HG03460 (cell line): ENCODE data around the gene KLHL13.
"Not testable (repeated sequence)": the region's sequence is repeated elsewhere in the genome, so short reads cannot be mapped to it uniquely, and the experiment has no call there.

Experiments used
- ATAC-seq: cut with Tn5 transposase; IDR thresholded peaks from one replicate; pipeline ENCODE4 v1.9.1; 2021; ENCODE audit not compliant: unreplicated experiment

KLHL13 gene

DNA sequence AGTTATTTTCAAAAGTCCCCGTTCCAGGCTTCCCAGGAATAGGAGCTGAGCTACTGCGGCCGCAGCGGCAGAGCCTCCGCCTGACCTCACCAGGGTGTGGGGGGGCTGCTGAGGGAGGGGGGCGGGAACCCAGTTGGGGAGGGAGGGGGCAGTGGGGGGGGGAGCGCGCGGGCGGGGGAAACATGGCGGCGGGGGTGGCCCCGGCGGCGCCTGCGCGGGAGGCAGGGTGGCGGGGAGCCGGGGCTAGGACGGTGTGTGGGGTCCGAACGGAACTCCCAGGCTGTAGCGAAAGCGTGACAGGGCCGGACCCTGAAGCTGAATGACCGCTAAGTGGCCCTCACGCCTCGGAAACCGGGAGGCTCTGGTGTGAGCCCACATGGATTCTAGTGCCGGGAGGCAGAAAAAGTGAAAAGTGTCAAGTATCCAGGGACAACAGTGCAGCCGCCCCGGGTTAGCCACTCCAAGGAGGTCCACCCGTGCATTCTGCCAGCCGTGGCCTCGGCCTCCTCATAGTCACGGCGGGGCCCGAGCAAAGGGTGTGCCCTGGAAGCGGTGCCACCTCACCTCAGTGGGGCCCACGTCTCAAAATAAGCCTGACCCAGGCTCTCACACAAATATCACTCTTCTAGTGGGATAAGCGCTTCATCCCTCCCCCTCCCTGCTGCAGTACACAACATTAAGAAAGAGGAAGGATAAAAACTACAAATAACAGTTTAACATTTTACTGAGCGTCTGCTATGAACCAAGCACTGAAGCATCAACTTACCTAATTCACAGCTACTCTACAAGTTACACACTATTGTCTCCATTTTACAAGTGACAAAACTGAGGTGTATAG is at the start of gene KLHL13:
KLHL13 (minus strand) TSS at position 98 of the 838 bp plus-strand sequence. CDS start 88,337 bp downstream, outside the sequence.
- no peak for ATAC-seq

DNA sequence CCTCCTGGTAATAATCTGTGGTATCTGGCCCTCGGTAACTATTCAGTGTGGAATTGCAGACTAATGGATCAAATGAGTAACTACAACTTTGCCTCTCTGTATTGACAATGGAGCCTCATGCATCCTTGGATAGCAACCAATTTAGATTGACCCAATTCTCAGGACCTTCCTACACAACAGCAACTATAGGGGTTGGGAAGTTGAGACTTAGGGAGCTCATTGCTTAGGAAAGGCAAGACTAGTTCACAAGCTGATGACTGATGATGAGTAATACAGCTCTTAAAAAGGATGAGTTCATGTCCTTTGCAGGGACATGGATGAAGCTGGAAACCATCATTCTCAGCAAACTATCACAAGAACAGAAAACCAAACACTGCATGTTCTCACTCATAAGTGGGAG is 47.5 kb upstream of the KLHL13 start:
- no peak for ATAC-seq

- ATAC-seq, result no peak
Measured at GRCh38 chrX:118156953-118157608, 40.5 kb upstream of the KLHL13 start.

- ATAC-seq, result no peak
Measured at GRCh38 chrX:118156254-118156952, 39.8 kb upstream of the KLHL13 start.

DNA sequence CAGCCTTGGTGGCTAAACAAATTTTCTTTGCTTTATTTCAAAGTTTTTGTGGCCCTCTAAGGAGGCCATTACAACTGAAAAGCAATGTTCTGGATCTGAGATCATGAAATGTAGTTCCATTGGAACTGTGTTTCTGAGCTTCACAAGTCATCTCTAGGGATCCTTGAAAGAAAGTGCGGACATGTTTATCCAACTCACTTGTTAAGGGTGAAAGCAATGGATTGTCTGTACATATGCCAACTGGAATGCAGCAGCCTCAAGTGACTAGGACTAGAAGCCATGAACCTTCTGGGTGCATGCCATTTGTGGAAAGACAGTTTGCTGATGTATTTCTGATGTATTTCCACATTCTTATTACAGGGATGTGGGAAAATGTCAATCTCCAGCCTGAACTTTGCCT is 36.7 kb upstream of the KLHL13 start:
- no peak for ATAC-seq

- ATAC-seq, result no peak
Measured at GRCh38 chrX:118152721-118153120, 36.1 kb upstream of the KLHL13 start.

GRCh38 chrX:118148737-118149136 is 32.1 kb upstream of the KLHL13 start:
- ATAC-seq, result no peak

DNA sequence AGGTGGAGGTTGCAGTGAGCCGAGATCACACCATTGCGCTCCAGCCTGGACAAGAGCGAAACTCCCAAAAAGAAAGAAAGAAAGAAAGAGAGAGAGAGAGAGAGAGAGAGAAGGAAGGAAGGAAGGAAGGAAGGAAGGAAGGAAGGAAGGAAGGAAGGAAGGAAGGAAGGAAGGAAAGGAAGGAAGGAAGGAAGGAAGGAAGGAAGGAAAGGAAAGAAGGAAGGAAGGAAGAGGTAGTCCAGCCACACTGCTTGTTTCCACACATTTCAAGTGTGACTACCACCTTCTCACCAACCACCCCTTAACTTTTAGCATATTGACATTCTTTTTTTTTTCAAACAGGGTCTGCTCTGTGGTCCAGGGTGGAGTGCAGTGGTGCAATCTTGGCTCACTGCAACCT is 31.2 kb upstream of the KLHL13 start:
- not testable (repeated sequence) for ATAC-seq

DNA sequence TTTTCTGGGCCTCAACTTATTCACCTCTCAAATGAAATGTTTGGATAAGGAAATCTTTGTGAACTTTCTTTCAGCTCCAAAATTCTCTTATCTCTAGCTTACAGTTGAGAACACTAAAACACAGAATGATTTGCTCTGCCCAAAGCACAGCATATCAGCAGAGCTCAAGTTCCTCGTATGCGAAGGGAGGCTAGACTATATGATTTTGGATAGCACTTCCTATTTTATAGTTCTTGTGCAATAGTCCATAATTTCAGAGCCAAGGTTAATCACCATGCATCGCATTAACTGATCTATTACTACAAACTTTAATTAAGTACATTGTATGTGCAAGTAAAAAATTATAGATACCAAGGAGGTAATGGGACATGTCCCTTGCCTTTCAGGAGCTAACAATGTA is 27.0 kb upstream of the KLHL13 start:
- no peak for ATAC-seq

DNA sequence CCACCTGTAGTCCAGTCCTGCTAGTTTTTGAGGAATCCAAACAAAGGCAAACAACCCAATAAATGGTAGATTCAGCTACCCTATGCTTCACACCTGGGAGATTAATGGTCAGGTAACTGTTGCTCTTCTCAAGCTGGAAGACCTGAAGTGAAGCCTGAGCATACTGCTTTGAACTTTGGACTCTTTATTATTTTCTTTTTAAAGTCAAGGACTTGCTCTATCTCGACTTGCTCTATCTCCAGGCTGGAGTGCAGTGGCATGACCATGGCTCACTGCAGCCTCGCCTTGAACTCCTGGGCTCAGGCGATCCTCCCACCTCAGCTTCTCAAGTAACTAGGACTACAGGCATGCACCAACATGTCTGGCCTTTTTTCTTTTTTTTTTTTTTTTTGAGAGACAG is 14.7 kb upstream of the KLHL13 start:
- no peak for ATAC-seq

GRCh38 chrX:118129681-118130080 is 13.1 kb upstream of the KLHL13 start:
- no peak for ATAC-seq

DNA sequence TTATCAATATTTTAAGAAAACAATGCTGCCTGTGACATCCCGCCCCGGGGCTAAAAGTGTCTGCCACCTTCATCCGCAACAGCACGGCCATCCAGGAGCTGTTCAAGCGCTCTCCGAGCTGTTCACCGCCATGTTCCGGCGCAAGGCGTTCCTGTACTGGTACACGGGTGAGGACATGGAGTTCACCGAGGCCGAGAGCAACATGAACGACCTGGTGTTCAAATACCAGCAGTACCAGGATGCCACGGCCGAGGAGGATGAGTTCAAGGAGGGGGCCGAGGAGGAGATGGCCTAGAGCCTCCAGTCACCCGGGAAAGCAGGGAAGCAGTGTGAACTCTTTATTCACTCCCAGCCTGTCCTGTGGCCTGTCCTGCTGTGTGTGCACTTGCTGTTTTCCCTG is 12.1 kb upstream of the KLHL13 start:
- ATAC-seq, result no peak

- no peak for ATAC-seq
Measured at GRCh38 chrX:118126286-118126685, 9.7 kb upstream of the KLHL13 start.

DNA sequence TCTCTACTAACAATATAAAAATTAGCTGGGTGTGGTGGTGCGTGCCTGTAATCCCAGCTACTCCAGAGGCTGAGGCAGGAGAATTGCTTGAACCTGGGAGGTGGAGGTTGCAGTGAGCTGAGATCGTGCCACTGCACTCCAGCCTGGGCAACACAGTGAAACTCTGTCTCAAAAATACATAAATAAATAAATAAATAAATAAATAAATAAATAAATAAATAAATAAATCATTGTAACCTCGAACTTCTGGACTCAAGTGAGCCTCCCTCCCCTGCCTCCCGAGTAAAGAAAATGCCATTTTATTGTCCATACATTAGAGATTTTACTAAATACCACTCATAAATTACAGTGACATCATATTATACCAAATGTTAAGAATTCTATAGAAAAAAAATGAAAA is 7.6 kb upstream of the KLHL13 start:
- ATAC-seq, result not testable (repeated sequence)

GRCh38 chrX:118117741-118118140 is 1.1 kb upstream of the KLHL13 start:
- no peak for ATAC-seq

GRCh38 chrX:118115953-118116712 is 477 bp downstream of the KLHL13 start:
- no peak for ATAC-seq

DNA sequence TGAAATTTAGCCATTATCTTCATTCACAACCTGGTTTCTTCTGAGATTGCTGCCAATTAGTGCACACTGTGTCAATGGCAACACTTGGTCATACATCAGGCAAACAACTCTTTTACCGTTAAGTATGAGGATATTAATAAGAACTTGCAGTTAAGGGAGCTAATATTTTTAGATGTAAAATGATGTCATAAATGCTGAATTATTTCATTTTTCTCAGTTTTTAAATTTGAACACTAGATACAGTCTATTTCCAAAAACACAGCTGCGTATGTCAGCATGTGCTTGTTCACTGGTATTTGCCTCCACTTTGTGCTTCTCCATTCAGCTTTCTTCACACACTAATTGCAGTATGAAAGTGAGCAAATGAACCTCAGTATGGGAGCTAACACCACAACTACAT is 1.6 kb downstream of the KLHL13 start:
- ATAC-seq, result no peak

DNA sequence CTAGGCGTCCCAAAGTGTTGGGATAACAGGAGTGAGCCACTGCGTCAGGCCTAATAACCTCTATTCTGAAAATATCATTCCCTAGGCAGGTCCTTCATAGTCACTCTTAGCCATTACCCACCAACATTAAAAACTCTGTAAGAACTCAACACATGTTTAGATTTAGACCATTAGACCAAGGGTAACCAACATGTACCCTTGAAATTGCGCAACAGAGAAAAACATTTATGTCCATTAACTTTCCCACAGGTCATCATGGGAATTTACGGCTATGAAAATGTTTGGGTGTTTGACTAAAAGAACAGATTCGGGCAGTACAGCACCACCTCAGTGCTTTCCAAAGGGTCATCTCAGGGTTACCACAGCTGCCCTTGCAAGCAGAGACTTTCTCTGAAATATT is 7.5 kb downstream of the KLHL13 start:
- no peak for ATAC-seq

- ATAC-seq, result no peak
Measured at GRCh38 chrX:118108304-118108703, 8.3 kb downstream of the KLHL13 start.

- no peak for ATAC-seq
Measured at GRCh38 chrX:118100091-118100490, 16.5 kb downstream of the KLHL13 start.

- no peak for ATAC-seq
Measured at GRCh38 chrX:118088084-118088483, 28.5 kb downstream of the KLHL13 start.
